Activated B cell treated with CpG ODN at 0.5 μM for 24 hours (primary cell): ENCODE results near the gene MLPH. TPM values are rescaled to one million over a fixed set of nuclear protein-coding genes. Genes with fewer than 3 reads are reported as not detected.

ENCODE experiments used
- ATAC-seq: fragments of 200-7000 bp; cut with Tn5 transposase; one replicate; pipeline ENCODE4 v1.10.0; 2021; ENCODE audit warnings: low read depth, mild to moderate bottlenecking, moderate library complexity
- CTCF ChIA-PET: fragments of 350-600 bp; sonication (Branson Sonifier 250); formaldehyde crosslinking; loops from one replicate; lab custom pipeline; 2021; ENCODE audit warnings: antibody characterized with exemption; lab: Charles Lee
- POLR2A ChIA-PET: fragments of 350-600 bp; sonication (Branson Sonifier 250); formaldehyde crosslinking; loops from one replicate; lab custom pipeline; 2021; ENCODE audit warnings: antibody characterized with exemption; lab: Charles Lee
- DNase-seq: peaks from one replicate; pipeline ENCODE4 v3.0.0; 2022
- H3K27ac Mint-ChIP-seq: one replicate; pipeline ENCODE4 v1.8.0; 2020; ENCODE audit warnings: mixed read lengths
- H3K27me3 Mint-ChIP-seq: one replicate; pipeline ENCODE4 v1.8.0; 2021; ENCODE audit warnings: mixed read lengths
- H3K36me3 Mint-ChIP-seq: one replicate; pipeline ENCODE4 v1.8.0; 2021; ENCODE audit warnings: low read depth, mixed read lengths
- H3K4me1 Mint-ChIP-seq: one replicate; pipeline ENCODE4 v1.8.0; 2021; ENCODE audit warnings: mixed read lengths
- H3K4me3 Mint-ChIP-seq: one replicate; pipeline ENCODE4 v1.8.0; 2020; ENCODE audit warnings: mild to moderate bottlenecking, mixed read lengths
- H3K9me3 Mint-ChIP-seq: one replicate; pipeline ENCODE4 v1.8.0; 2020; ENCODE audit warnings: mixed read lengths
- CTCF ChIP-seq: fragments of 200-600 bp; IDR thresholded peaks from one replicate; pipeline ENCODE4 v1.8.0; 2022; ENCODE audit warnings: antibody characterized with exemption, mild to moderate bottlenecking
- intact Hi-C: fragments of 100-400 bp; cut with micrococcal nuclease; formaldehyde crosslinking; loops from one replicate; pipeline ENCODE4 v1.15.1; 2024
- total RNA-seq: library from RNA; stranded (reverse); gene quantifications from 2 replicates; pipeline ENCODE4 v1.2.3, GENCODE V29; 2022

Gene MLPH
- total RNA-seq, 1 donor from 2014 or later = not detected

DNA sequence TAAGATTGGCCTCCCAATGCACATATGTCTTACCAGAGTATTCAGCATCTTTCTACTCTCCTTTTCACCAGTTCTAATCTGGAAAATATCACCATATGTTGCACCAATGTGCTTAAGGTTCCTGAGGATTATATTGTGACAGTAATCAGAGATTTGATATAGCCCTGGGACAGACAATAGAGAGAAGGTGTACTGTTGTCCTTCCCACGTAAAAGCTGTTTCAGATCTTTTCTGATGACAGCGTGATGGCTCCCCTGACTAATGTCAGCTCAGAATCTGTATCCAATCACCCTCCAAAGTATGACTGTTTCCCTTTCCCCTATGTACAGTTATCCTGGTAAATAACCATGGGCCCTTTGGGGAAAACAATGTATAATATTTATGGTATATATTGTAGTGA lies 9.0 kb upstream of the MLPH start:
- DNase-seq = no peak
- Mint-ChIP-seq H3K36me3 (peaks cover 2% of the 10 kb centered on the region), H3K4me3 (no peak overlapping the region), H3K27ac (no peak overlapping the region), H3K9me3 (no peaks in the 10 kb centered on the region), H3K4me1 (peaks cover 12% of the 10 kb centered on the region), H3K27me3 (peaks cover 46% of the 10 kb centered on the region)
- intact Hi-C loops = no loop called here
- CTCF ChIA-PET = interaction anchor here (1.5 kb wide), 1 partner anchor 35 kb away, joined by 3 read pairs; no protein-coding TSS in a partner anchor
- TF ChIP-seq CTCF = no peak
- POLR2A ChIA-PET = no interaction called here
- no peak for ATAC-seq

DNA sequence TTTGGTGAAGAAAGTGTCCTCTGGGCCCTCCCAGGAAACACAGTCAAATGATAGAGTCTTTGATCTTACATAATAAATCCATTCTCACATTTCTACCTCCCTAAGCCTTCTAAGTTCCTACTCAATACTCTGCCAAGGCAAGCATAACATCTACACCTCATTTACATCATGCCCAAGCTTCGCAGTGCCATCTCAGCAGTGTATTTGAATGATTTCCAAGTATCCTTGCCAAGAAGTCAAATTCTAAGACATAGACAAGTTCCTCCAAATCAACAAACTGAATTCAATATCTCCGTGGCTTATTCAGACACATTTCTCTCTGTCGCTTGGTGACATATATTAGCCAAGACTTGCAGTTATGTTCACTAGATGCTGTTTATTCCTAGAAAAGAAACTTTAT lies 8.1 kb upstream of the MLPH start:
- CTCF ChIA-PET = no interaction called here
- H3K36me3 Mint-ChIP-seq = peaks cover 2% of the 10 kb centered on the region
- H3K9me3 Mint-ChIP-seq = no peaks in the 10 kb centered on the region
- H3K4me3 Mint-ChIP-seq = no peak overlapping the region
- POLR2A ChIA-PET = no interaction called here
- H3K4me1 Mint-ChIP-seq = peaks cover 12% of the 10 kb centered on the region
- peaks cover 46% of the 10 kb centered on the region for H3K27me3 Mint-ChIP-seq
- no peak for TF ChIP-seq CTCF
- DNase-seq (no peak), ATAC-seq (no peak)
- intact Hi-C loops = no loop called here
- no peak overlapping the region for H3K27ac Mint-ChIP-seq

DNA sequence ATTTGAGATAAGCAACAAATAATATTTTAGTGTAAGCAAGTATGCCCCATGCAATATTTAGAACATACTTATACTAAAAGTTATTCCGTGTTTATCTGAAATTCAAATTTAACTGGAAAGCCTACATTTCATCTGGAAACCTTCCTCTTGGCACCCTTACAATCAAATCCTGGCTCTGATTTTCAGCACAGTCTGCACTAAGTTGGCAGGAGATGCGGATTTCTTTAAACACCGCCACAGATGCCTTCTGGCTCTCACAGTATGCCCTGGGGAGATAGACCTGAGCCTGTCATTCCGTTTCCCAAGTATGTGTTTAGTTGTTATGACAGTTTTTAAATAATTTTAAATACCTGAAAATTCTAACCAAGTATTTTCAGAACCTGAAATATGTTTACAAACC lies 7.3 kb upstream of the MLPH start:
- no peak overlapping the region for H3K4me3 Mint-ChIP-seq
- ChIA-PET POLR2A (no interaction called here), CTCF (no interaction called here)
- H3K4me1 Mint-ChIP-seq = peaks cover 8% of the 10 kb centered on the region
- H3K27me3 Mint-ChIP-seq = peaks cover 46% of the 10 kb centered on the region
- peaks cover 2% of the 10 kb centered on the region for H3K36me3 Mint-ChIP-seq
- DNase-seq (no peak), ATAC-seq (no peak)
- no peak overlapping the region for H3K27ac Mint-ChIP-seq
- intact Hi-C loops = no loop called here
- no peaks in the 10 kb centered on the region for H3K9me3 Mint-ChIP-seq
- TF ChIP-seq CTCF = no peak

DNA sequence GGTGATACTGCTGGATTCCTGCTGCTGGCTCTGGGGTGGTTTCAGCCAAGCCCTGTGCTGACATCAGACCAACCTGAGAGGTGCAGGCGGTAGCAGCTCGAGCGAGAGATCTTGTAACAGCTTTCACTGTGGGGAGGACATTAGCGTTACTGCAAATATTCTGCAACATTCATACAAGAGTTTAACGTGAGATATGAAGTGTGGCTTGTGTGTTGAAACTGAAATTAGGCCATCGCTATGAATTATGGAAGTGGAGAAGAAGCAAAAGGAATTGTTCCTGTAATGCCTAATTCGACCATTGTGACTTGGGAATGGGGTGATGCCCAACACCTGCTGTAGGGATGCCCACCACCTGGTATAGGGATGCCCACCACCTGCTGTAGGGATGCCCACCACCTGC lies 6.5 kb upstream of the MLPH start:
- intact Hi-C loops = no loop called here
- Mint-ChIP-seq H3K36me3 (no peaks in the 10 kb centered on the region), H3K27me3 (peaks cover 49% of the 10 kb centered on the region), H3K4me3 (no peak overlapping the region), H3K27ac (no peak overlapping the region), H3K4me1 (peaks cover 8% of the 10 kb centered on the region), H3K9me3 (no peaks in the 10 kb centered on the region)
- DNase-seq (no peak), ATAC-seq (no peak)
- ChIA-PET CTCF (no interaction called here), POLR2A (no interaction called here)
- TF ChIP-seq CTCF = no peak

DNA sequence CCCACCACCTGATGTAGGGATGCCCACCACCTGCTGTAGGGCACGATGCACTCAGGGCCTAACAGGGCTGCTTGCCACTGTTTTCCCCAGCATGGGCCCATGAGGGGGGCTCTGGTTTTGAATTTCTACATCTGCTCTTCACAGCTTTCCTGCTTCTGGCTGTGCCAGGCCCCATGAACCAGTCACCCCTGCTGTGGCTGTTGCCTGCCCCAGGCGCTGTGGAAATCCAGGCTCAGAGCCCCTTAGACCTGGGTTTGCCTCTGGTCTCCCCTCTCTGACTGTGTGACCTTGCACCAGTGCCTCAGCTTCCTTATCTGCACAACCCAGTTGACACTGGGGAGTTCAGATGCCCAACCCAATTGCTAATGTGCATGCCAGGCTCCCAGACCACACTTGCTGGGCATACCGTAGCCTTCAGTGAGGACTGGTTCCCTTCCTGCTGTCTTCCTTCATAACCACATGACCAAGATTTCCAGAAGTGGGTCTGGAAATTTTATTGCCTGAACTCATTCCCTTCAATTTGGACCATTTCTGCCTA lies 6.0 kb upstream of the MLPH start:
- no peak for TF ChIP-seq CTCF
- H3K36me3 Mint-ChIP-seq = no peaks in the 10 kb centered on the region
- intact Hi-C loops = no loop called here
- ATAC-seq (no peak), DNase-seq (no peak)
- H3K9me3 Mint-ChIP-seq = no peaks in the 10 kb centered on the region
- H3K27me3 Mint-ChIP-seq = peaks cover 51% of the 10 kb centered on the region
- H3K4me1 Mint-ChIP-seq = peaks cover 4% of the 10 kb centered on the region
- no peak overlapping the region for H3K4me3 Mint-ChIP-seq
- no peak overlapping the region for H3K27ac Mint-ChIP-seq
- ChIA-PET CTCF (no interaction called here), POLR2A (no interaction called here)
